ENCODE results near the gene EPHA8. TPM values are rescaled to one million over a fixed set of nuclear protein-coding genes. Genes with fewer than 3 reads are reported as not detected.

EPHA8 gene
- total and polyA plus RNA-seq, 2 of the 13 experiments (the other 11 are each of a cell fraction or from before 2014, with no cell fraction given) = not detected

DNA sequence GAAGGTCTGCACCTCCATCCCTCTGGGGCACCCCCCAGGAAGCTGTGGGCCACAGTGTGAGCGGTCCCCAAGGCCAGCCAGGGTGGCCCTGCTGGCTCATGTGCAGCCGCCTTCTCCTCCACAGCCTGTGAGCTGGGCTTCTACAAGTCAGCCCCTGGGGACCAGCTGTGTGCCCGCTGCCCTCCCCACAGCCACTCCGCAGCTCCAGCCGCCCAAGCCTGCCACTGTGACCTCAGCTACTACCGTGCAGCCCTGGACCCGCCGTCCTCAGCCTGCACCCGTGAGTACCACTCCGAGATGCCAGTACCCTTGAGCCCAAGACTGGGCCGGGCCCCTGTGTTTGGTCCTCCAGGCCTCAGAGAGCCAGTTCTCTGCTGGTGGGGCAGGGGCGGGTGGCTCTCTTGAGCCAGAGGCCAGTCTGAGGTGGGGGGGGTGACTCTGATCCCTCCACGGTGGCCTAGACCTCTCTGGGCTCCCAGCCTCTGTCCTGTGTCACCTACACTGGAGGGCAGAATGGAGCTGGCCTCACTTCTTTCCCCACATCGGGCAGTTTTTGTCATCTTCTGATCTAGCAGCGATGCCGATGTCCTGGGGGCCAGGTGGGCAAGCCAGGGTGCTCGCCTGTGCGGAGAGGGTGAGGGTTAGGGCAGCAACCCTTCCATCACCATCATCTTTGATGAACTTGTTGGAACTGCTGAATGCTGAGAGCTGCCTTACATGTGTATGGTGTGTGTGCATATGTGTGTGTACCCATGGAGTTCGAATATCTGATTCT, 23.3 kb downstream of the EPHA8 start:
- H3K9ac ChIP-seq (ENCODE audit: insufficient read depth, low read depth, low read length) = no peak overlapping the region
- ChIA-PET CTCF (ENCODE audit: low intra/inter-chr PET ratio, low total read pairs) (no interaction called here), POLR2A (no interaction called here)
- H3K4me3 ChIP-seq (replicated peaks in 1 of 3; ENCODE audit: insufficient read depth in 1 of 3, low read depth in 2 of 3, low read length in 3 of 3) = no peak overlapping the region
- WGBS (ENCODE audit: low lambda C conversion rate) = 3% methylated on average over 6 of the region's 19 CpGs
- TF ChIP-seq, protein P1, sequence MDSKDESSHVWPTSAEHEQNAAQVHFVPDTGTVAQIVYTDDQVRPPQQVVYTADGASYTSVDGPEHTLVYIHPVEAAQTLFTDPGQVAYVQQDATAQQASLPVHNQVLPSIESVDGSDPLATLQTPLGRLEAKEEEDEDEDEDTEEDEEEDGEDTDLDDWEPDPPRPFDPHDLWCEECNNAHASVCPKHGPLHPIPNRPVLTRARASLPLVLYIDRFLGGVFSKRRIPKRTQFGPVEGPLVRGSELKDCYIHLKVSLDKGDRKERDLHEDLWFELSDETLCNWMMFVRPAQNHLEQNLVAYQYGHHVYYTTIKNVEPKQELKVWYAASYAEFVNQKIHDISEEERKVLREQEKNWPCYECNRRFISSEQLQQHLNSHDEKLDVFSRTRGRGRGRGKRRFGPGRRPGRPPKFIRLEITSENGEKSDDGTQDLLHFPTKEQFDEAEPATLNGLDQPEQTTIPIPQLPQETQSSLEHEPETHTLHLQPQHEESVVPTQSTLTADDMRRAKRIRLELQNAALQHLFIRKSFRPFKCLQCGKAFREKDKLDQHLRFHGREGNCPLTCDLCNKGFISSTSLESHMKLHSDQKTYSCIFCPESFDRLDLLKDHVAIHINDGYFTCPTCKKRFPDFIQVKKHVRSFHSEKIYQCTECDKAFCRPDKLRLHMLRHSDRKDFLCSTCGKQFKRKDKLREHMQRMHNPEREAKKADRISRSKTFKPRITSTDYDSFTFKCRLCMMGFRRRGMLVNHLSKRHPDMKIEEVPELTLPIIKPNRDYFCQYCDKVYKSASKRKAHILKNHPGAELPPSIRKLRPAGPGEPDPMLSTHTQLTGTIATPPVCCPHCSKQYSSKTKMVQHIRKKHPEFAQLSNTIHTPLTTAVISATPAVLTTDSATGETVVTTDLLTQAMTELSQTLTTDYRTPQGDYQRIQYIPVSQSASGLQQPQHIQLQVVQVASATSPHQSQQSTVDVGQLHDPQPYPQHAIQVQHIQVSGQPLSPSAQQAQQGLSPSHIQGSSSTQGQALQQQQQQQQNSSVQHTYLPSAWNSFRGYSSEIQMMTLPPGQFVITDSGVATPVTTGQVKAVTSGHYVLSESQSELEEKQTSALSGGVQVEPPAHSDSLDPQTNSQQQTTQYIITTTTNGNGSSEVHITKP (CRISPR knock-in tag; IDR thresholded peaks at IDR 0.05; ENCODE audit: low read depth) = no peak
- TF ChIP-seq HNRNPH1 (optimal IDR thresholded peaks at IDR 0.05; ENCODE audit: low read depth, low read length) (no peak), KLF9 (CRISPR knock-in tag; IDR thresholded peaks at IDR 0.05; ENCODE audit: low read depth) (no peak), KLF12 (CRISPR knock-in tag; IDR thresholded peaks at IDR 0.05; ENCODE audit: borderline replicate concordance) (no peak), ZNF317 (CRISPR knock-in tag; IDR thresholded peaks at IDR 0.05) (no peak), ZBTB3 (CRISPR knock-in tag; IDR thresholded peaks at IDR 0.05; ENCODE audit: borderline replicate concordance, low read depth) (no peak), NR3C1 (CRISPR knock-in tag; IDR thresholded peaks at IDR 0.05) (no peak), NR0B2 (CRISPR knock-in tag; IDR thresholded peaks at IDR 0.05) (no peak), KDM3A (CRISPR knock-in tag; IDR thresholded peaks at IDR 0.05; ENCODE audit: low read depth) (no peak), BCL6 (CRISPR knock-in tag; IDR thresholded peaks at IDR 0.05) (no peak), ZNF772 (CRISPR knock-in tag; IDR thresholded peaks at IDR 0.05) (no peak), ZFP36L1 (CRISPR knock-in tag; IDR thresholded peaks at IDR 0.05) (no peak), ATF6 (CRISPR knock-in tag; conservative IDR thresholded peaks at IDR 0.05) (no peak), HBP1 (CRISPR knock-in tag; IDR thresholded peaks at IDR 0.05; ENCODE audit: low read depth) (no peak), ZNF30 (CRISPR knock-in tag; IDR thresholded peaks at IDR 0.05) (no peak)
- in situ Hi-C loops (cut with HindIII; ENCODE audit: extremely low pct_ligation_motif_present, low pct_unique_long_range_greater_than_20kb) (no loop called here), intact Hi-C loops (cut with micrococcal nuclease; ENCODE audit: unreplicated experiment) (no loop called here)
- no peak overlapping the region for H3K4me2 ChIP-seq (ENCODE audit: low read depth, low read length)
- no peaks in the 10 kb centered on the region for H3K36me3 ChIP-seq (replicated peaks in 1 of 2; ENCODE audit: control insufficient read depth in 1 of 2, insufficient read depth in 2 of 2, low read length in 2 of 2)
- H3K27me3 ChIP-seq (ENCODE audit: control insufficient read depth in 1 of 2, insufficient read depth in 2 of 2, low read length in 2 of 2) = peaks cover 11 to 64% of the 10 kb centered on the region in 2 experiments; a peak in 4 of 5 replicates
- FAIRE-seq = no peak
- no peaks in the 10 kb centered on the region for H3K79me2 ChIP-seq (ENCODE audit: insufficient read depth, low read length)
- DNase-seq (ENCODE audit: low spot score) = no peak
- BruUV-seq (replicated peaks) = no TSS peak
- no peak for ATAC-seq
- no peaks in the 10 kb centered on the region for H4K20me1 ChIP-seq (ENCODE audit: insufficient read depth, low read length)
- H3K4me1 ChIP-seq (ENCODE audit: insufficient read depth, low read length) = no peaks in the 10 kb centered on the region
- H2AFZ ChIP-seq (ENCODE audit: low read length) = no peak overlapping the region
- H3K9me3 ChIP-seq (ENCODE audit: low read length) = no peaks in the 10 kb centered on the region
- no peak overlapping the region for H3K27ac ChIP-seq (ENCODE audit: extremely low read length, insufficient read depth, low read length)
